Measurements from ENCODE around the gene TTC7B.
A peak's percentile ranks its signal among the peaks of the same experiment; 100 is the strongest.

The TTC7B gene

DNA sequence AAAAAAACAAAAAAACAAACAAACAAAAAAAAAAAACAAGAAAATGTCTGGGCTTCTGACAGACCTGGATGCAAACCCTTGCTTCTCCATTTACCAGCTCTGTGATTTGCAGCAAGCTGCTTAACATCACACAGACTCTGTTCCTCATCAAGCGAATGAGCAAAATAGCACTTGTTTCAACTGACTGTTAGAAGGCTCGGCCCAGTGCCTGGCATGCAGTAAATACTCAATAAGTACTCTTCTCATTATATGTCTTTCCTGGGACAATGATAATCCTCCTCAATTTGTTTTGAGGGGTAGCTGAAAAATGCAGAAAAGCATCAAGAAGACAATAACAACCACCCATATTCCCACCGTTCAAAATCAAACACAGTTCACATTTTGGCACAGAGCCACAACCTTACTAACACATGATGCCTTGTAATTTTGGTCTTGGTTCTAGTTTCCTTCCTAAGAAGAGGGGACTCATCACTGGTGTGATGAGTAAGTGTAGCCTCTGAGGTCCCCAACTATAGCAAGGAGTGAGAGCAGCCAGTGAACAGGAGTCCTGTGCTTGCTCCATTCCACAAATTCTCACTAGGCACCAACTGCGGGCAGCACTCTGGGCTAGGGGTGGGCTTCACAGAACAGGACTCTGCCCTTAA, 60.4 kb downstream of the TTC7B start:
- Histone ChIP-seq H3K27ac (no peak overlapping the region), H3K4me3 (no peak overlapping the region)

DNA sequence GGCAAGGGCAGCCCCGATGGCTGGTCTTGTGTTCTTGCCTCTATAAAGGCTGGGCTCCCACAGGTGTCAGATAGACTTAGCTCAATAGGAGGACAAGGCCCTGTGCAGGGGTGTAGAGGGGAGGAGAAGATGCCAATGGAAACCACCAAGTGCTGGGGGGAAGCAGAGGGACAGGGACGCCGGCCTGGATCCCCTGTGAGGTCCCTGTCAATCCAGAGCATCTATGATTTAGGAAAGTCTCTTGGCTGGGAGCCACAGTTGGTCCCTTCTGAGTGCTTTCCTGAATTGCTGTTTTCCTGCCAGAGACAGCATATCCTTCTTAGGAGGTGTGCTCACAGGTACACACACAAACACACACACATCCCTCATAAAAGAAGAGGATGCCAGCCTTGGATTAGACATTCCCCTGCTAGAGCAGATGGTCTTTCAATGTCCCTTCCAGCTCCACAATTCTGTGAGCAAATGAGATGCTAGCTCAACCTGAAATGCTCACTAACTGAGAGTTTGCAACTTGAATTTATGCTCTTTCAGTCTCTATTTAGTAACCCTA, 62.7 kb downstream of the TTC7B start:
- no peak overlapping the region for H3K27ac ChIP-seq
- H3K4me3 ChIP-seq: no peak overlapping the region

DNA sequence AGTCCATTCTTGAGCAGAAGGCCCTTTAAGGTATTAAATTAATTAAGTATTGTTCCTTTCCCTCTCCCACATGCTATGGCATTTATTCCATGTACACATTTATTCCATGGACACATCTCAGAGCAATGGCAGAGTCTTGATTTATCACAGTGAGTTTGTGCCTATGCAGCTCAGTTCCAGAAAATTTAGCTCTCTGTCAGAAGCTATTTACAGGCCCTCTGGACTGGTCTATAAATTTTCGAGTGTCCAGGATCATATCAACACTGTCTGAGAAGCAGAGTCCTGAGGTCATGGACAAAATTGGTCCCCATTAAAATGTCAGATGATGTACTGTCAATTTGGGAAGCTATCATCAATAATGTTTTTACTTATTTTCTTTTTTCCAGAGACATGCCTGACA, 65.5 kb downstream of the TTC7B start:
- no peak overlapping the region for H3K27ac ChIP-seq
- no peak overlapping the region for H3K4me3 ChIP-seq

DNA sequence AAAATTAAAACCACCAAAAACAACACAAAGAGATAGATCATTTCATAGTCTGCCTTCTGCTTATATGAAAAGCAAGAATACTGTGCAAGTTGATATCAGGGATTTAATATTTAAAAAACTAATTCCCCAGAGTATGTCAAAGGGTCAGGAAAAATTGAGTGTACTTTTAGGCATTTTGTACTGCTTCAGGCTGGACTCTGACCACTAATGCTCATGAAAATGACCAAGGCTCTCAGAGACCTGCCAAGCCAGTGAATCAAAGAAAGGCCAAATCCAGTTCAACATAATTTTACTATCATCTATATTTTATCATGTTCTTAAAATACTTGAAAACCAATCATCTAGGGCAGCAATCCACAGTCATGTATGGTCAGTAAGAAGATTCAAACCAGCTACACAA, 66.0 kb downstream of the TTC7B start:
- no peak overlapping the region for H3K27ac ChIP-seq
- H3K4me3 ChIP-seq: no peak overlapping the region

DNA sequence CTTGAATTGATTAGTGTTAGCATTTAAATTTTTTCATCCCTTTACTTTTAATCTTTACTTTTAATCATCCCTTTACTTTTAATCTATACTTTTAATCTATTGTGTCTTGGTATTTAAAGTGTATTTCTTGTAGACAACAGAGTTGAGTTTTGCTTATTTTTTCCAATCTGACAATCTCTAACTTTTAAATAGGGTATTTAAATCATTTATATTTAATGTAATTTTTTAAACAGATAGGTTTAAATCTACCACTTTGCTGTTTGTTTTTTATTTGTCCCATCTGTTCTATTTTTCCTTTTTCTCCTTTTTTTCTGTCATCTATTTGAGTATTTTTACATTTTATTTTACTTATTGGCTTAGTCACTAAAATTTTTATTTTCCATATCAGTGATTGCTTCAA, 68.3 kb downstream of the TTC7B start:
- Histone ChIP-seq H3K27ac (no peak overlapping the region), H3K4me3 (no peak overlapping the region)

DNA sequence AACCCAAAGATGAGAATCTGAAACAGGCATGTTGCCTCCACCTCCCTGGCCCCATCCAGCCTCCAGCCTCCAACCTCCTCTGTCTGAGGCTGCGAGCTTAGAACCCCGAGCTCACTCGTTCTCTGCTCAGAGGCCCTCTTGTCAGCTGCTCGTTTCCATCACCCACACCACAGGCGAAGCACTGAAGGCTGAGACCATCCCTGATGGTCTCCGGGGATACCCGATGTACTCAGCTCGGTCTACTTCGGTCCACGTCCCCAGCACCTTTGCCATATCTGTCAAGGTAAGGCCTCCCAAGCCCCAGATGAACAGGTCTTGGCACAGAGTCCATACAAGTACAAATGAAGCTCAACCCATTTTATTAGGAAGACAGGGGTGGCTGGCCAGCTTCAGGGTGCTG, 72.4 kb downstream of the TTC7B start:
- H3K27ac ChIP-seq: peak overlapping the region in 3 of 21 experiments; percentile 43 to 59 (median 49)
- no peak overlapping the region for H3K4me3 ChIP-seq

DNA sequence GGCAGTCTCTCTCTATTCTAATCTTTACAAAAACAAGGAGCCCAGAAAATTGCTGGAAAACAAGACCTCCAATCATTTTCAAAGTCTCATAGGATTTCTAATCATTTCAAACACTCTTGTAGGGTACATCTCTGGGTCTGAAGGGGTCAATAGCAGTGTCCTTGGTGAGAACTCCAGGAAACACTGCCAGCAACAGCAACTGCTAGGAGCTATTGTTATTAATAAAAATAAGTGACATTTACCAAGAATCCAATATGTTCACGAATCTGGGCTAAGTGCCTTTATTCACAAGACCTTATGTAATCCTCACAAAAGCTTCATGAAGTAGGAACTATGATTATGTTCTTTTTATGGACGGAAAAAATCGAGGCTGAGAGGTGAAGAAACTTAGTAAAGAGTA, 72.8 kb downstream of the TTC7B start:
- H3K27ac ChIP-seq: peak overlapping the region in 3 of 21 experiments; percentile 43 to 59 (median 49)
- H3K4me3 ChIP-seq: no peak overlapping the region

DNA sequence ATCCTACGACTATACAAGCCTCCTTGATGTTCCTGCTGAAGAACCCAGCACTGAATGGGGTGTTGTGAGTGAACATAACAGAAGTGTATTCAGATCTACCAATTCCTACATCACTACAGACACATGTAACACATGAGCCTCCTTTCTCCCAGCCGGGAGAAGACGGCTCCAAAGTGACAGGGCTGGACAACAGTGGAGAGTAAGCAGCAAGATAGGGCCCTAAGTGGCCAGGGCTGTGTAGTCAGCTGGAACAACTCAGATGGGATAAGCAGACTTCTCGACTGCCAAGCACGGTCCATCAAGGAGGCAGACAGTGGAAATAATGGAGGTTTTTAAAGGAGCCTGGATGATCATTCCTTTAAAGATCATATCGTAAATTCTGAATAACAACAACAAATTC, 73.5 kb downstream of the TTC7B start:
- Histone ChIP-seq H3K4me3 (no peak overlapping the region), H3K27ac (no peak overlapping the region)

DNA sequence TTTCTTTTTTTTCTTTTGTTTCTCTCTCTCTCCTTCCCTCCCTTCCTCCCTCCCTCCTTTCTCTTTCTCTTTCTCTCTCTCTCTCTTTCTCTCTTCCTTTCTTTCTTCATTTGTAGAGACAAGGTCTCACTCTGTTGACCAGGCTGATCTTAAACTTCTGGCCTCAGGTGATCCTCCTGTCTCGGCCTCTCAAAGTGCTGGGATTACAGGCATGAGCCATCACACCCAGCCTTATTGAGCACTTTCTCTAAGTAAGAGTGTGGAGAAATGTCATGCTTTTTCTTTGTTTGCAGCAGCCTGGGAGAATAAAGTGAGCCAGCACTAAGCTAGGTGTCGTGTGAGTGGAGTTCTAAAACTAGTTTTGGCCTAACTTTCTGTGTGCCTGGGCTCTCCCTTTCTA, 74.0 kb downstream of the TTC7B start:
- H3K4me3 ChIP-seq: no peak overlapping the region
- H3K27ac ChIP-seq: no peak overlapping the region

DNA sequence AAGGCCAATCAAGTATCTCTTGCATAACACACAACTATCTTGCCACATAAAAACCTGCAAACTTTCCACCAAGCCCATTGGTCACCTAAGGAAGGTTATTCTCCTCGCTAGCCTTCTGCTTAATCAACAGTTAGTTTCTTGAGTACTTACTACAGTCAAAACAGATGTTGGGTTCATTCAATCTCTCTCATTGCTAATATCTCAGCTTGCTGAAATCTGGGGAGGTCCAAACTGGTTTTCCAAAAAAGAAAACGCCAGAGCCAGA, 74.6 kb downstream of the TTC7B start:
- H3K4me3 ChIP-seq: no peak overlapping the region
- H3K27ac ChIP-seq: no peak overlapping the region

DNA sequence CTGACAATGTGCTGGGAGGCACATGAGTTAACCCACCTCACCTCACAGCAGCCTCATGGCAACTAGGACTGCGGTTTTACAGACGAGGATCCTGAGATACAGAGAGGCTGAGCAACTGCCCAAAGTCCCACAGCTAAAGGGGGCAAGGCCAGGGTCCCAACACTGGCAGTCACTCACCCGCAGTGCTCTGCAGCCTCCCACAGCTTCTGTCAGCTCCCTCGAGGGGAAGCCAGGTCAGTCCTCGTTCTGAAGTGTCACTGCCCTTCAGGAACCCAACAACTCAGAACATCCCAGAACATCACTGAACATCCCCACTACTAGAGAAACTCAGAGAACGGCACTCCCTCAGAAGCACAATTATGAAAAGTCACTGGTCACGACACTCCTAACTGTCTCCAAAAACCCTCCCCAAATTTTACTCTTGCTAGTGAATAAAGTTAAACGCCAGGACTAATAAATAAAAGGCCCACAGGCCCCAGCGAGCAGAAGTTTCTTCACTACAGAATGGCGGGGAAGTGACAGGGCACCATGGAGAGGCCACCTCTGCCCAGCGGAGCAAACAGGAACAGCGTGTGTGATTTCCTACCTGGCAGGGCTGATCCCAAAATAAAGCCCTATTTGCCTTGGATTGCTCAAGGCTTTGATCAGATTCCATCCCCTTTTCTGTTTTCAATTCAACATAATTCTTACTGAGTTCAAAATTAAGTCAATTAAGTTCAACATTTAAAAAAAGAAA, 75.1 kb downstream of the TTC7B start:
- Histone ChIP-seq H3K27ac (no peak overlapping the region), H3K4me3 (no peak overlapping the region)

DNA sequence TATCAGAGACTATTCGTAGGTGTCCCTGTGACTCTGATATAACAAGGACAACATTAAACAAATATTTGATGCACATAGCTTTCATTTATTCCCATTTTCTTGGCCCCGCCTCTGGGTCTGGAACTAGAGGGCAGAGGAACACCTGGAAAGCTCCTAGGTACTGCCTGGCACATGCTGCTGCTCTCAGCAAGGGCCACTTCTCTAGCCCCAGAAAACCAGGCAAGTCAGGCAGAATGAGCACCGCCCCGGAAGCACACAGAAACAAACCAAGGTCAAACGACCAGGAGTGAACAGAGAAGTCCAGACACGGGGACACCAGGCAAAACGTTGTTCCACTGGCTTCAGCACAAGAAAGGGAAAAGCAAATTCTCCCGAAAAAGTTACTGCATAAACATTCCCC, 76.1 kb downstream of the TTC7B start:
- H3K4me3 ChIP-seq: no peak overlapping the region
- no peak overlapping the region for H3K27ac ChIP-seq

DNA sequence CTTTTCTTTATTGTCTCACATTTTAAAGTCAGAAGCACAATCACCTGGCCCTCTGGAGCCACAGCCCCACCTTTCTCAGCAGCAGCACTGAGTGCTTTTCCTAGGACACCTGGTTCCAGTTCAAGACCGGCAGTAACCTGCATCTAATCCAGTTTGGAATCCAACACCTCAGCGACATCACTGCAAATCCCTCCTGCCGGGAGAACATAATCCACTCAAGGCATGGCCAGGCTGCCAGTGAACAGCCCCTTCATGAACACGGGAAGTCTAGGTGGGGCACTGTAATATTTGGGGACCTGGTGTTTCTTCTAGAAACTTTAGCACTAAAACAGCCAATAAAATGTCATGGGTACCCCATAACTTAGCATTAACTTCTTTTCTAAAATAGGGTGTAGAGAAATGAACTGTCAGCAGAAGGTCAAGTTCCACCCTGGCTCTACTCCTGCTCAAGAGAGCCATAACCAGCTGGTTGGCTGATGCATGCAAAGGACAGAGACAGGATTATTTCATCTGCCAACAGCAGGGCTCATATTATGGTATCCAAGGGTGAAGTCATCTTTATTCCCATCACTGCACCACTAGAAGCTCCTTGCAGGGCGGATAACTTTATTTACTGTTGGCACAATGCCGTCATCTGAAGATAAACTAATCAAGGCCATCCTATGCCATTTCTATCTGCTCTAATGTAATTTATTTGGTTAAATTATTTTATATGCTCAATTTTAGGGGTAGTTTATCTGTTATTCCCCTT, 76.7 kb downstream of the TTC7B start:
- peak overlapping the region in 1 of 21 experiments; percentile 9 for H3K27ac ChIP-seq
- H3K4me3 ChIP-seq: no peak overlapping the region

DNA sequence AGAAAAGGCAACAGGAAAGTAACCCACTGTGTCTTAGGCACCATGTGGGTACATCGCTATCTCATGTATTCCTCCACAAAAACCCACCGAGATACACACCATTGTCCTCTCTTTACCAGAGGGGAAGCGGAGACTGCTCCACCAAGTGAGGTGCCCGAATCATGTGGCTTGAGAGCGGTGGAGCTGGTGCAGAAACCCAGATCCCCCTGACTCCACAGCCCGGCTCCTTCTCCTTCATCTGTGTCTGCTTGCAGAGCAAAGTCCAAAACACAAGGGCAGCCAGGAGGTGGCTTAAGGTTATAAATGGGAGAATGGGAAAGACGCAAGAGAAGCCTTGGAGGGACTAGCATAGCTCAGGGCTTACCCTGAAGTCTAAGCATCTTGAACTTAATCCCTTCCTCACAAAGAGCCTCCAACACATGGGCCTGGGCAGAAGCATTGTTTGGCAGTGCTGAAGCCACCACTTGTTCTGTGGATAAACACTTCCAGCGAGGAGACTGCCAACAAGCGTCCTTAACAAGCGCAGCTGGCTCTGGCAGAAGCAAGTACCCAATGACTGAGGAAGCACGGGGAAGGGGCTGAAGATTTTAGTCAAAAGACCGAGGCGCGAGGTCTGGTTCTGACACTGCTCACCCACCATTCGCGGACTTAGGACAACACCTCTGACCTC, 83.0 kb downstream of the TTC7B start:
- Histone ChIP-seq H3K4me3 (no peak overlapping the region), H3K27ac (no peak overlapping the region)

DNA sequence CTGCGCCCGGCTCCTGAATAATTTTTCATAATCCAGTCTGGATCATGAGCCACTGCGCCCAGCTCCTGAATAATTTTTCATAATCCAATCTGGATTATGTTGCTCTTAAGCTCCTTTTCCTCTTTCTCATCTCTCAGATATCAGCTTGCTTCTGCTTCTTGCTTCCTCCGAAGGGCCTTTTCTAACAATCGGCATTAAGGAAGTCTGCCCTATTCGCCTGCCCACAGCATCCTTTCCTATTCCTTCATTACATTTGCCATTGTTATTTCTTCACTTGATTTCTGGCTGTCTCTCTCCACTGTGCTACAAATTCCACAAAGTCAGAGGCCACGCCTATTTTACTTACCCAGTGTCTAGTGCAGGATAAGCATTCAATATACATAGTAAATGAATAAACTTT, 83.5 kb downstream of the TTC7B start:
- H3K27ac ChIP-seq: no peak overlapping the region

DNA sequence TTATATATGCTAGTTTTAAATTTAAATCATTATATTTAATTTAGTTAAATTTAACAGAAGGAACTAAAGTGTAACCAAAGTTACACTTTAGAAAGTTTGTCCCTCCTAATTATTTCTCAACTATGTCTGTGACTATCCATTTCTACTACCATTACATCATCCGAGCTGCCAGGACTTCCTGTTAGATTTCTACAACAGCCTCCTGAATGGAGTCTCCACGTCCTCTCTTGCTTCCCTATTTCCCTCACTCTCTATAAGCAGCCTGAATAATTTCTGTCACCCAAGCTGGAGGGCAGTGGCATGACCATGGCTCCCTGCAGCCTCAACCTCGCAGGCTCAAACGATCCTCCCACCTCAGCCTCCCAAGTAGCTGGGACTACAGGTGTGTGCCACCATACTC, 84.1 kb downstream of the TTC7B start:
- Histone ChIP-seq H3K27ac (no peak overlapping the region), H3K4me3 (no peak overlapping the region)

More for the DNA sequence above, 83.5 kb downstream of the TTC7B start:
- no peak overlapping the region for H3K4me3 ChIP-seq

DNA sequence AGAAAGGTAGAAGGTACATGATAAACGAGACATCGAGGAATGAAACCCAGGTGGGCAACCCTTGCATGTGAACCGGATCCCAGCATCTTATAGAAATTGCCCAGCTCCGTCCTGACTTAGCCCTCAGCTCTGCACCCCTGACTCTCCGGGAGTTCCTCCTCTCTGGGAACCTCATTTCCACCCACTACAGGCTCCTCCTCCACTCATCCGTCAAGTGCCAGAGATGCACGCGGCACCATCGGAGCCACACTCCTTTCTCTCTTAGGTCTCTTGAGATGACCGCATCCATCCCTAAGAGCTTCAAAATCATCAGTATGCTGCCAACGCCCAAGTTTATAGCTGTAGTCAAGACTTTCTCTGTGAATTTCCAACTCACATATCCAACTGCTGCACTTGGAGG, 84.7 kb downstream of the TTC7B start:
- H3K27ac ChIP-seq: no peak overlapping the region
- H3K4me3 ChIP-seq: no peak overlapping the region

DNA sequence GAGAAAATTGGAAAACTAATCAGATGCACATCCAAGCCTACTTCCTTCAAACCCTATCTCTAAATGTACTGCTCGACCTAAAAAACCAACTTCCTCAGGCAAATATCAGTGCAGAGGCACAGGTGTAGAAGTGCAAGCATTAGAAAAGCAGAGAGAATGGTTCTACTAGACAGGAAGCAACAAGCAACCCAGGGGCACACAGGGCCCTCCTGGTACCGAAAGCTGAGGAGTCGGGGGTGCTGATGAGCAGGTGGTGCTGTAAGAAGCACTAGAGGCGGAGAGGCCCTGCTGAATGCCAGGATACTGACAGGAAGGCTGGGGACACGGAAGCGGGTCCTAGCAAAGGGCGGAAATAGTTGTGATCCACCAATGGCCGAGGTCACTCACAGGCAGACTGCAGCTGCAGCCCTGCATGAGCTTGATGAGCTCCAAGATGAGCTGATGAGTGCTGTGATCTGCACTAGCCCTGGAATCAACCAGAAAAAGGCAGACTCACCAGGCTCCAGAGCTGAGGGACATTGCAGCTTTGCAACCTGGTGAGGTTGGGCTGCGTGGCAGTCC, 85.9 kb downstream of the TTC7B start:
- H3K4me3 ChIP-seq: no peak overlapping the region
- no peak overlapping the region for H3K27ac ChIP-seq

DNA sequence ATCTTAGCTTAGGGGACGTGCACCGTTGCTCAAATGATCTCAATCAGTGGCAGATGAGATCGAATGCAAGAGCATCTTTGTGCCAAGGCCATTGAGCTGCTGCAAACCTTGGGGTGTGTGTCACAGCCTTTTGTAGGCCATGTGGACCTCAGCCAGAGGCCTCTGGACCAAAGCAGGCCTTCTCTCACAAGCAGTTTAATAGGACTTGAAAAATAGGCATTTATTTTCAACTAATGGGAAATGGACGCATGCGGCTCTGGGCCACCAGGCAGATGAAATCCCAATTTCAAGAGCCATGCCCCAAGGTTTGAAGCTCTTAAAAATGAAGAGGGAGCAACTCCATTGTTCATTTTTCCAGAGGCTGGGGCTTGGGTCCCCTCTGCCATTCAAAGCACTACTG, 87.3 kb downstream of the TTC7B start:
- no peak overlapping the region for H3K4me3 ChIP-seq
- H3K27ac ChIP-seq: no peak overlapping the region

DNA sequence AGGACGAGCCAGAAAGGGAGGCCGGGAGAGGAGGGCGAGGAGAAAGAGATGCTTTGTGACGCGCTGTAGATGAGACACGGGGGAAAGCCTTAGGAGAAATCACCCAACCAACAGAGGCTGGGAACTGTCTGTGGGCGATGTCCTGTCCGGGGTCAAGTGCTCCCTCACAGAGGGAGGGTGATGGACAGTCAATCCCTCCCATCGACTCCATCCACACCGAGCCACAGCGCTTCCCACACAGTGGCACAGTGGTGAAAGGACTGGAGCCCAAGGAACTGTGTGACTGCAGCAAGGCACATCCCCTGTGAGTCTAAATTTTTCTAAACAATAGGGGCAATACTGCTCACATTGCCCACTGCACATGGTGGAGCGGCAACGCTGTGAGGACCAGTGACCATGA, 89.1 kb downstream of the TTC7B start:
- Histone ChIP-seq H3K4me3 (no peak overlapping the region), H3K27ac (no peak overlapping the region)
